PC-3 (cell line): ENCODE results near the gene POU3F3. TPM values are rescaled to one million over a fixed set of nuclear protein-coding genes. Genes with fewer than 3 reads are reported as not detected.

Source experiments
- ATAC-seq: fragments of 200-7000 bp; cut with Tn5 transposase; 2 replicates; pipeline ENCODE4 v1.9.1; 2020; ENCODE audit warnings: mild to moderate bottlenecking, moderate library complexity
- BruUV-seq: library from RNA; stranded (reverse); fragments of 400-500 nt; replicated peaks from 2 replicates; lab custom pipeline; 2021; lab: Mats Ljungman, UMichigan
- CTCF ChIA-PET: fragments of 300-600 bp; sonication (Branson Sonifier 250); formaldehyde crosslinking; loops from one replicate; lab custom pipeline; 2022; ENCODE audit warnings: antibody characterized with exemption; lab: Charles Lee
- POLR2A ChIA-PET: fragments of 300-600 bp; sonication (Branson Sonifier 250); formaldehyde crosslinking; loops from one replicate; lab custom pipeline; 2022; ENCODE audit warnings: antibody characterized with exemption; ENCODE audit not compliant: unreplicated experiment; lab: Charles Lee
- DNase-seq: peaks from one replicate; pipeline ENCODE4 v3.0.0-alpha.2; 2015
- H2AFZ ChIP-seq: fragments of 300-600 bp; sonication (generic); 2 replicates; pipeline ENCODE4 v1.6.0; 2016; ENCODE audit warnings: antibody characterized with exemption, low read length
- H3F3A ChIP-seq: fragments of 300-600 bp; sonication (generic); one replicate; pipeline ENCODE4 v1.6.0; 2017; ENCODE audit warnings: antibody characterized with exemption, low read length, control low read depth, mild to moderate bottlenecking; ENCODE audit not compliant: unreplicated experiment
- H3K27ac ChIP-seq: fragments of 300-600 bp; sonication (generic); 2 replicates; pipeline ENCODE4 v1.5.1; 2016; ENCODE audit warnings: mild to moderate bottlenecking, low read length
- H3K27me3 ChIP-seq: fragments of 300-600 bp; sonication (generic); 2 replicates; pipeline ENCODE4 v1.6.1; 2016; ENCODE audit warnings: low read length, mixed read lengths
- H3K36me3 ChIP-seq: fragments of 300-600 bp; sonication (generic); 2 replicates; pipeline ENCODE4 v1.6.1; 2016; ENCODE audit warnings: low read depth, mixed run types, low read length, mixed read lengths
- H3K4me1 ChIP-seq: fragments of 300-600 bp; sonication (generic); 2 replicates; pipeline ENCODE4 v1.5.1; 2016; ENCODE audit warnings: low read length; ENCODE audit not compliant: insufficient read depth
- H3K4me2 ChIP-seq: fragments of 300-600 bp; sonication (generic); 2 replicates; pipeline ENCODE4 v1.6.0; 2016; ENCODE audit warnings: low read length
- H3K4me3 ChIP-seq: fragments of 300-600 bp; sonication (generic); 2 replicates; pipeline ENCODE4 v1.5.1; 2016; ENCODE audit warnings: mild to moderate bottlenecking, low read length, mixed read lengths
- H3K79me2 ChIP-seq: fragments of 300-600 bp; sonication (generic); 2 replicates; pipeline ENCODE4 v1.6.1; 2017; ENCODE audit warnings: low read length, mixed read lengths
- H3K9ac ChIP-seq: fragments of 300-600 bp; sonication (generic); 2 replicates; pipeline ENCODE4 v1.6.0; 2016; ENCODE audit warnings: mild to moderate bottlenecking, low read length
- H3K9me2 ChIP-seq: fragments of 300-600 bp; sonication (generic); replicated peaks from 2 replicates; pipeline ENCODE4 v1.6.1; 2016; ENCODE audit warnings: mixed run types, low read length, mixed read lengths
- H3K9me3 ChIP-seq: fragments of 300-600 bp; sonication (generic); 2 replicates; pipeline ENCODE4 v1.6.1; 2016; ENCODE audit warnings: low read length, mixed read lengths
- H4K20me1 ChIP-seq: fragments of 300-600 bp; sonication (generic); 2 replicates; pipeline ENCODE4 v1.6.1; 2016; ENCODE audit warnings: low read length, mixed read lengths
- EZH2 ChIP-seq: fragments of 300-600 bp; sonication (generic); IDR thresholded peaks from one replicate; pipeline ENCODE4 v1.6.1; 2017; ENCODE audit warnings: antibody characterized with exemption, mild to moderate bottlenecking, low read length; ENCODE audit not compliant: unreplicated experiment
- EZH2phosphoT487 ChIP-seq: fragments of 300-600 bp; sonication (generic); IDR thresholded peaks from 2 replicates; pipeline ENCODE4 v1.6.1; 2018; ENCODE audit warnings: mild to moderate bottlenecking, antibody characterized with exemption, low read length, borderline replicate concordance
- intact Hi-C: fragments of 100-400 bp; cut with micrococcal nuclease; formaldehyde crosslinking; loops from 2 replicates; pipeline ENCODE4 v1.9.0; 2023
- total RNA-seq: library from RNA; depleted of rRNA; stranded (reverse); fragments of >200 nt; gene quantifications from 2 replicates; pipeline ENCODE4 v1.2.3, GENCODE V29; 2014
- TF ChIP-seq, protein P1 (sequence below): fragments of 300-600 bp; sonication (generic); conservative IDR thresholded peaks from 2 replicates; pipeline ENCODE4 v1.5.1; 2017; ENCODE audit warnings: antibody characterized with exemption, low read depth, mild to moderate bottlenecking, low read length

POU3F3 gene
- total RNA-seq, 1 experiment from 2014 or later: not detected

GRCh38 chr2:104812286-104812685 lies 41.6 kb upstream of the POU3F3 start:
- TF ChIP-seq, protein P1, sequence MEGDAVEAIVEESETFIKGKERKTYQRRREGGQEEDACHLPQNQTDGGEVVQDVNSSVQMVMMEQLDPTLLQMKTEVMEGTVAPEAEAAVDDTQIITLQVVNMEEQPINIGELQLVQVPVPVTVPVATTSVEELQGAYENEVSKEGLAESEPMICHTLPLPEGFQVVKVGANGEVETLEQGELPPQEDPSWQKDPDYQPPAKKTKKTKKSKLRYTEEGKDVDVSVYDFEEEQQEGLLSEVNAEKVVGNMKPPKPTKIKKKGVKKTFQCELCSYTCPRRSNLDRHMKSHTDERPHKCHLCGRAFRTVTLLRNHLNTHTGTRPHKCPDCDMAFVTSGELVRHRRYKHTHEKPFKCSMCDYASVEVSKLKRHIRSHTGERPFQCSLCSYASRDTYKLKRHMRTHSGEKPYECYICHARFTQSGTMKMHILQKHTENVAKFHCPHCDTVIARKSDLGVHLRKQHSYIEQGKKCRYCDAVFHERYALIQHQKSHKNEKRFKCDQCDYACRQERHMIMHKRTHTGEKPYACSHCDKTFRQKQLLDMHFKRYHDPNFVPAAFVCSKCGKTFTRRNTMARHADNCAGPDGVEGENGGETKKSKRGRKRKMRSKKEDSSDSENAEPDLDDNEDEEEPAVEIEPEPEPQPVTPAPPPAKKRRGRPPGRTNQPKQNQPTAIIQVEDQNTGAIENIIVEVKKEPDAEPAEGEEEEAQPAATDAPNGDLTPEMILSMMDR: no peak
- TF ChIP-seq EZH2phosphoT487: no peak
- TF ChIP-seq EZH2: no peak
- Histone ChIP-seq H3K9ac (no peak overlapping the region), H3K9me2 (no peaks in the 10 kb centered on the region), H3K79me2 (no peaks in the 10 kb centered on the region), H3K9me3 (no peaks in the 10 kb centered on the region), H3K36me3 (no peaks in the 10 kb centered on the region), H3K27me3 (peaks cover 18% of the 10 kb centered on the region), H3F3A (no peaks in the 10 kb centered on the region), H3K4me2 (no peak overlapping the region), H2AFZ (no peak overlapping the region), H3K4me1 (no peaks in the 10 kb centered on the region), H3K4me3 (no peak overlapping the region), H4K20me1 (no peaks in the 10 kb centered on the region), H3K27ac (no peak overlapping the region)
- POLR2A ChIA-PET: no interaction called here
- CTCF ChIA-PET: no interaction called here
- ATAC-seq (no peak), DNase-seq (no peak)
- intact Hi-C loops: no loop called here
- no TSS peak for BruUV-seq

- H2AFZ ChIP-seq: no peak overlapping the region
- no peaks in the 10 kb centered on the region for H3K4me1 ChIP-seq
- no peak overlapping the region for H3K9ac ChIP-seq
- no peaks in the 10 kb centered on the region for H3K36me3 ChIP-seq
- TF ChIP-seq, protein P1: no peak
- no peaks in the 10 kb centered on the region for H4K20me1 ChIP-seq
- ChIA-PET CTCF (no interaction called here), POLR2A (no interaction called here)
- no TSS peak for BruUV-seq
- H3K79me2 ChIP-seq: no peaks in the 10 kb centered on the region
- H3K9me3 ChIP-seq: no peaks in the 10 kb centered on the region
- intact Hi-C loops: no loop called here
- no peak for DNase-seq
- H3K4me3 ChIP-seq: no peak overlapping the region
- no peak overlapping the region for H3K4me2 ChIP-seq
- H3K9me2 ChIP-seq: no peaks in the 10 kb centered on the region
- no peak for ATAC-seq
- H3F3A ChIP-seq: no peaks in the 10 kb centered on the region
- peaks cover 23% of the 10 kb centered on the region for H3K27me3 ChIP-seq
- no peak overlapping the region for H3K27ac ChIP-seq
Observed at GRCh38 chr2:104816143-104816542, 37.8 kb upstream of the POU3F3 start.

GRCh38 chr2:104818264-104818663 lies 35.7 kb upstream of the POU3F3 start:
- ATAC-seq: no peak
- Histone ChIP-seq H2AFZ (no peak overlapping the region), H4K20me1 (no peaks in the 10 kb centered on the region), H3K27ac (no peak overlapping the region), H3K36me3 (no peaks in the 10 kb centered on the region), H3K4me1 (no peaks in the 10 kb centered on the region), H3K9ac (no peak overlapping the region), H3K4me3 (no peak overlapping the region), H3K9me2 (no peaks in the 10 kb centered on the region), H3K79me2 (no peaks in the 10 kb centered on the region), H3K27me3 (peaks cover 36% of the 10 kb centered on the region), H3K9me3 (no peaks in the 10 kb centered on the region), H3K4me2 (no peak overlapping the region), H3F3A (no peaks in the 10 kb centered on the region)
- ChIA-PET CTCF (no interaction called here), POLR2A (no interaction called here)
- intact Hi-C loops: no loop called here
- TF ChIP-seq EZH2phosphoT487: no peak
- no peak for TF ChIP-seq EZH2
- TF ChIP-seq, protein P1: no peak
- DNase-seq: no peak
- BruUV-seq: no TSS peak
